K562 (cell line): ENCODE results near the gene ETHE1. TPM values are rescaled to one million over a fixed set of nuclear protein-coding genes. Genes with fewer than 3 reads are reported as not detected.
A peak's percentile ranks its signal among the peaks of the same experiment; 100 is the strongest.

Experiments
- BACH1 ChIP-seq: fragments of 200-800 bp; sonication (Bioruptor generic); IDR thresholded peaks from 2 replicates; pipeline ENCODE4 v1.6.1; 2016; ENCODE audit warnings: missing genetic modification characterization, missing compliant biosample characterization
- CBFB ChIP-seq: sonication (generic); formaldehyde crosslinking; IDR thresholded peaks from 2 replicates; pipeline ENCODE4 v1.4.0; 2020; ENCODE audit warnings: mild to moderate bottlenecking, missing genetic modification reagents
- CHCHD3 ChIP-seq: fragments of 250-450 bp; sonication (Bioruptor Pico); IDR thresholded peaks from 2 replicates; pipeline ENCODE4 v2.1.2; 2022; ENCODE audit warnings: mild to moderate bottlenecking
- DNMT1 ChIP-seq: fragments of 450-650 bp; IDR thresholded peaks from 2 replicates; pipeline ENCODE4 v1.6.1; 2016; ENCODE audit warnings: antibody characterized with exemption, mild to moderate bottlenecking
- HDAC8 ChIP-seq: fragments of 450-650 bp; IDR thresholded peaks from 2 replicates; pipeline ENCODE4 v1.6.1; 2016; ENCODE audit warnings: mild to moderate bottlenecking, missing genetic modification characterization, moderate library complexity, missing compliant biosample characterization
- HNRNPLL ChIP-seq: fragments of 200-400 bp; formaldehyde crosslinking; IDR thresholded peaks from 2 replicates; pipeline ENCODE4 v1.6.1; 2017; ENCODE audit warnings: low read length, low read depth, mild to moderate bottlenecking; ENCODE audit not compliant: poor library complexity, severe bottlenecking
- IFI16 ChIP-seq: fragments of 250-450 bp; sonication (Bioruptor Pico); IDR thresholded peaks from 2 replicates; pipeline ENCODE4 v2.1.2; 2022; ENCODE audit warnings: mild to moderate bottlenecking, inconsistent platforms
- MGA ChIP-seq: fragments of 450-650 bp; IDR thresholded peaks from 2 replicates; pipeline ENCODE4 v1.6.1; 2016; ENCODE audit warnings: mild to moderate bottlenecking, moderate library complexity
- MTA3 ChIP-seq: fragments of 450-650 bp; formaldehyde crosslinking; IDR thresholded peaks from 2 replicates; pipeline ENCODE4 v1.6.1; 2017; ENCODE audit warnings: mild to moderate bottlenecking, borderline replicate concordance
- NCOR1 ChIP-seq: fragments of 450-650 bp; IDR thresholded peaks from 2 replicates; pipeline ENCODE4 v1.6.1; 2016; ENCODE audit warnings: mild to moderate bottlenecking, moderate library complexity
- OTX1 ChIP-seq: fragments of 450-650 bp; formaldehyde crosslinking; IDR thresholded peaks from 2 replicates; pipeline ENCODE4 v1.4.0; 2022; ENCODE audit warnings: mild to moderate bottlenecking
- SNIP1 ChIP-seq: fragments of 450-650 bp; IDR thresholded peaks from 2 replicates; pipeline ENCODE4 v1.7.1; 2017; ENCODE audit warnings: low read depth, mild to moderate bottlenecking
- SRSF9 ChIP-seq: fragments of 200-400 bp; formaldehyde crosslinking; IDR thresholded peaks from 2 replicates; pipeline ENCODE4 v1.6.1; 2017; ENCODE audit warnings: low read depth, low read length, borderline replicate concordance
- ZNF121 ChIP-seq: sonication (generic); formaldehyde crosslinking; conservative IDR thresholded peaks from 2 replicates; pipeline ENCODE4 v1.8.0; 2022; ENCODE audit warnings: missing genetic modification reagents
- ZNF3 ChIP-seq: fragments of 250-450 bp; sonication (Bioruptor Pico); IDR thresholded peaks from 2 replicates; pipeline ENCODE4 v1.5.0; 2021; ENCODE audit warnings: mild to moderate bottlenecking, moderate library complexity
- polyA plus RNA-seq, 8 experiments: library from polyadenylated mRNA; depleted of rRNA in 4 of 8; stranded (reverse) in 5 of 8; unstranded in 3 of 8; fragments of >200 nt; fragmentation: Nextera tagmentation in 2 of 8; fragmentation: Illumina TruSeq in 1 of 8; extraction: Ambion mirVana in 2 of 8; extraction: Trizol in 1 of 8; gene quantifications; 2 replicates each; pipeline versions ENCODE4 v1.2.1 to v1.2.3, GENCODE V29; 2011 to 2014; ENCODE audit warnings: inconsistent platforms in 1 of 8, missing spikeins in 1 of 8
- total RNA-seq, 7 experiments: library from RNA; depleted of rRNA in 6 of 7; stranded (reverse); fragments of >200 nt in 6 of 7; fragmentation: Illumina TruSeq in 2 of 7; extraction: Trizol in 2 of 7; gene quantifications; 2 replicates each; pipeline versions ENCODE4 v1.2.1 to v1.2.3, GENCODE V29; 2011 to 2021; ENCODE audit warnings: low replicate concordance in 1 of 7
- TF ChIP-seq, protein P1 (sequence below): sonication (generic); formaldehyde crosslinking; IDR thresholded peaks from 2 replicates; pipeline ENCODE4 v1.8.1; 2023; ENCODE audit warnings: mild to moderate bottlenecking, missing genetic modification reagents

ETHE1 gene
- total and polyA plus RNA-seq, 9 of the 15 experiments (the other 6 are each of a cell fraction or from before 2014, with no cell fraction given) = 2.9 to 21.0 (median 10.2) TPM

DNA sequence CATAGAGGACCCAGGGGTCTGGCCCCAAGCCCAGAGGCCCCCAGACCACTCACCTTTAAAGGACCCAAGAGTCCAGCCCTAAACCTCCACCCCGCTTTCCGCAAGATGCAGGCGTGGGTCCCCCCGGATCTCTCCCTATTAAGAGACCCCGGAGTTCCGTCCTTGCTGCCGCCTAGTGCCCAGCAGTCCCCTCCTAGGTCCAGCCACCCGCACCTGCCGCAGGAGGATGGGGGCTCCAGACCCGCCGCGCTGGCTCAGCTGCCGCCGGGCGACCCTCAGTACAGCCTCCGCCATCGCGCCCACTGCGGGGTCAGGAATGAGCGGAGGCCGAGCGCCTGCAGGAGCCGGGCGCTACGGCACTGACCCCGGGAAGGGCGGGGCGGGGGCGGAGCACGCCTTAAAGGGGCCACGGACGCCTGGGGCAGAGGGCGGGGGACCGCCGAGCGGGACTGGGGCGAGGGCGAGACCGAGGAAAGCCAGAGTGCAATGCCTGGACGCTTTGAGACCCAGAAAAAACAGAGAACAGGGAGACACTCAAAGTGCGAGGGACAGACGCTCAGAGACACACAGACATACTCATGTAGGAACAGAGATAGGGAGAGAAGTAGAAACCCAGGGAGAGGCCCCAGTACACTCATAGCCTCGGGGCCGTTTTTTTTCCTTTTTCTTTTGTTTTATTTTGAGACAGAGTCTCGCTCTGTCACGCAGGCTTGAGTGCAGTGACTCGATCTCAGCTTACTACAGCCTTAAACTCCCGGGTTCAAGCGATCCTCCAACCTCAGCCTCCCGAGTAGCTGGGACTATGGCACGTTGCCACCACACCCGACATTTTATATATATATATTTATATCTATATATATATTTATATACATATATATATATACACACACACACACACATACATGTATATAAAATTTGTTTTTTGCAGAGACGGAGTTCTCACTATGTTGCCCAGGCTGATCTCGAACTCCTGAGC, at the start of gene ETHE1 (continued):
- peak; percentile 90 for TF ChIP-seq MGA
- TF ChIP-seq OTX1 (CRISPR knock-in tag) = no peak
- no peak for TF ChIP-seq SRSF9
- no peak for TF ChIP-seq CBFB (CRISPR knock-in tag)
- TF ChIP-seq DNMT1 = no peak
- TF ChIP-seq BACH1 (tag) = no peak
- no peak for TF ChIP-seq NCOR1
- TF ChIP-seq SNIP1 = peak; percentile 96
- no peak for TF ChIP-seq ZNF121
- no peak for TF ChIP-seq IFI16
- peak; percentile 67 for TF ChIP-seq HNRNPLL
- TF ChIP-seq ZNF3 = no peak
- no peak for TF ChIP-seq MTA3
- TF ChIP-seq HDAC8 = no peak
- TF ChIP-seq, protein P1, sequence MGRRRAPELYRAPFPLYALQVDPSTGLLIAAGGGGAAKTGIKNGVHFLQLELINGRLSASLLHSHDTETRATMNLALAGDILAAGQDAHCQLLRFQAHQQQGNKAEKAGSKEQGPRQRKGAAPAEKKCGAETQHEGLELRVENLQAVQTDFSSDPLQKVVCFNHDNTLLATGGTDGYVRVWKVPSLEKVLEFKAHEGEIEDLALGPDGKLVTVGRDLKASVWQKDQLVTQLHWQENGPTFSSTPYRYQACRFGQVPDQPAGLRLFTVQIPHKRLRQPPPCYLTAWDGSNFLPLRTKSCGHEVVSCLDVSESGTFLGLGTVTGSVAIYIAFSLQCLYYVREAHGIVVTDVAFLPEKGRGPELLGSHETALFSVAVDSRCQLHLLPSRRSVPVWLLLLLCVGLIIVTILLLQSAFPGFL = no peak
- TF ChIP-seq CHCHD3 (CRISPR knock-in tag) = no peak
